Nephron (organoid): ENCODE measurements around the gene DRG2.

Source experiments
- H3K27ac Mint-ChIP-seq, 3 experiments: 2 replicates each; pipeline ENCODE4 v1.8.0; 2020; ENCODE audit warnings: mixed read lengths in 3 of 3, mild to moderate bottlenecking in 2 of 3, moderate library complexity in 1 of 3
- H3K27me3 Mint-ChIP-seq: 2 replicates; pipeline ENCODE4 v1.8.0; 2021; ENCODE audit warnings: low read depth, mild to moderate bottlenecking, moderate library complexity, mixed read lengths
- H3K36me3 Mint-ChIP-seq: 2 replicates; pipeline ENCODE4 v1.8.0; 2020; ENCODE audit warnings: low read depth, mixed read lengths
- H3K4me1 Mint-ChIP-seq: 2 replicates; pipeline ENCODE4 v1.8.0; 2020; ENCODE audit warnings: mixed read lengths
- H3K4me3 Mint-ChIP-seq, 3 experiments: 2 replicates each; pipeline ENCODE4 v1.8.0; 2020; ENCODE audit warnings: mild to moderate bottlenecking in 3 of 3, mixed read lengths in 3 of 3, moderate library complexity in 2 of 3
- H3K9me3 Mint-ChIP-seq: 2 replicates; pipeline ENCODE4 v1.8.0; 2020; ENCODE audit warnings: mixed read lengths
- TF ChIP-seq, protein P1 (sequence below), 3 experiments: fragments of 200-600 bp; sonication (generic); IDR thresholded peaks; one replicate each; pipeline ENCODE4 v1.5.0; 2021; ENCODE audit warnings: antibody characterized with exemption in 3 of 3; ENCODE audit not compliant: unreplicated experiment in 3 of 3

Gene DRG2

DNA sequence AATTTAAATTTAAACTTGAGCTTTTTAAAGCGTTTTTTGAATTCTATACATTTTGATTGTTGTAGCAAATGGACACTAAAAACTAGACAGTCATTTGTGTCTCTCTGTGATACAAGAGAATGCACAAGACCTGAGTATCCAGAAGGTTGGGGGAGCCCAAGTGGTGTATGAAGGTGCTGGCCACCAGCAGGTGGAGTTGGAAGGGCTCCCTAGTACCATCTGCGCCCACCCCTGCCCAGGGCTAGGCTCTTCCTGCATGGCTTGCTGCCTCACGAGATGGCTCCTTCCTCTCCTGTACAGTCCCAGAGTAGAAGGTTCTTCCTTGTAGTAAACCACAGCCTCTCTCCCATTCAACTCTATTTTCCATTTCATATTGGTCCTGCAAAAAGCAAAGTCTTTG is 31.5 kb upstream of the DRG2 start:
- Mint-ChIP-seq H3K27me3 (no peaks in the 10 kb centered on the region), H3K9me3 (no peaks in the 10 kb centered on the region), H3K4me3 (no peak overlapping the region), H3K27ac (no peak overlapping the region), H3K4me1 (no peaks in the 10 kb centered on the region), H3K36me3 (peaks cover 59% of the 10 kb centered on the region)
- TF ChIP-seq, protein P1, sequence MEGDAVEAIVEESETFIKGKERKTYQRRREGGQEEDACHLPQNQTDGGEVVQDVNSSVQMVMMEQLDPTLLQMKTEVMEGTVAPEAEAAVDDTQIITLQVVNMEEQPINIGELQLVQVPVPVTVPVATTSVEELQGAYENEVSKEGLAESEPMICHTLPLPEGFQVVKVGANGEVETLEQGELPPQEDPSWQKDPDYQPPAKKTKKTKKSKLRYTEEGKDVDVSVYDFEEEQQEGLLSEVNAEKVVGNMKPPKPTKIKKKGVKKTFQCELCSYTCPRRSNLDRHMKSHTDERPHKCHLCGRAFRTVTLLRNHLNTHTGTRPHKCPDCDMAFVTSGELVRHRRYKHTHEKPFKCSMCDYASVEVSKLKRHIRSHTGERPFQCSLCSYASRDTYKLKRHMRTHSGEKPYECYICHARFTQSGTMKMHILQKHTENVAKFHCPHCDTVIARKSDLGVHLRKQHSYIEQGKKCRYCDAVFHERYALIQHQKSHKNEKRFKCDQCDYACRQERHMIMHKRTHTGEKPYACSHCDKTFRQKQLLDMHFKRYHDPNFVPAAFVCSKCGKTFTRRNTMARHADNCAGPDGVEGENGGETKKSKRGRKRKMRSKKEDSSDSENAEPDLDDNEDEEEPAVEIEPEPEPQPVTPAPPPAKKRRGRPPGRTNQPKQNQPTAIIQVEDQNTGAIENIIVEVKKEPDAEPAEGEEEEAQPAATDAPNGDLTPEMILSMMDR (IDR thresholded peaks at IDR 0.05; ENCODE audit: unreplicated experiment in 3 of 3) = no peak

DNA sequence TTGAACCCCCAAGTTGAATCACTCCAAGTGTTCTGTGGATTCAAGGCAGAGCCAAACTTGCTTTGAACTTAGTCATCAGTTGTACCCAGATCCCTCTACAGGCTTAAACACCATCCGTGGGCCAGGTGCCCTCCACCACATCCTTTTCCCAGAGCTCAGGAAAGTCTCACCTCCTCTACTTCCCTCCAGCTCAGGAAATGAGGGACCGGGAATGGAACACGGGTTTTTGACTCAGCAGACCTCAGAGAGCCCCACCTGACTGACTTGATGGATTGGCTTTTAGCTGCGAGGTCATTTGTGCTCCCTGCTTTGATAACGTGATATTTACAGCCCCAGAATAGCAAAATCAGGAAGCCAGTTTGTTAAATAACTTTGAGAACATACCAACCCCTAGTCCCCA is 28.5 kb upstream of the DRG2 start:
- Mint-ChIP-seq H3K27ac (no peak overlapping the region), H3K36me3 (peaks cover 59% of the 10 kb centered on the region), H3K4me1 (no peaks in the 10 kb centered on the region), H3K4me3 (no peak overlapping the region), H3K9me3 (no peaks in the 10 kb centered on the region), H3K27me3 (no peaks in the 10 kb centered on the region)
- TF ChIP-seq, protein P1 (IDR thresholded peaks at IDR 0.05; ENCODE audit: unreplicated experiment in 3 of 3) = no peak

DNA sequence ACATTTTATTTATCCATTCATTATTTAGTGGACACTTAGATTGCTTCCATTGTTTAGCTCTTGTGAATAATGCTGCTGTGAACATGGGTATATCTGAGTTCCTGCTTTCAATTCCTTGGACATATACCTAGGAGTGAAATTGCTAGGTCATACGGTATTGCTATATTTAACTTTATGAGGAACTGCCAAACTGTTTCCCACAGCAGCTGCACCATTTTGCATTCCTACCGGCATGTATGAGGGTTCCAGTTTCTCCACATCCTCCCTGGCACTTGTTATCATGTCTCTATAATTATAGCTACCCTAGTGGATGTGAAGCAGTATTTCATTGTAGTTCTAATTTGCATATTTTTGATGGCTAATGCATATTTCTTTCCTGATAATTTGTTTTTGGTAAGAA is 23.7 kb upstream of the DRG2 start:
- H3K27ac Mint-ChIP-seq = no peak overlapping the region
- peaks cover 31% of the 10 kb centered on the region for H3K36me3 Mint-ChIP-seq
- TF ChIP-seq, protein P1 (IDR thresholded peaks at IDR 0.05; ENCODE audit: unreplicated experiment in 3 of 3) = no peak
- H3K27me3 Mint-ChIP-seq = peaks cover 3% of the 10 kb centered on the region
- no peaks in the 10 kb centered on the region for H3K9me3 Mint-ChIP-seq
- no peaks in the 10 kb centered on the region for H3K4me1 Mint-ChIP-seq
- no peak overlapping the region for H3K4me3 Mint-ChIP-seq

DNA sequence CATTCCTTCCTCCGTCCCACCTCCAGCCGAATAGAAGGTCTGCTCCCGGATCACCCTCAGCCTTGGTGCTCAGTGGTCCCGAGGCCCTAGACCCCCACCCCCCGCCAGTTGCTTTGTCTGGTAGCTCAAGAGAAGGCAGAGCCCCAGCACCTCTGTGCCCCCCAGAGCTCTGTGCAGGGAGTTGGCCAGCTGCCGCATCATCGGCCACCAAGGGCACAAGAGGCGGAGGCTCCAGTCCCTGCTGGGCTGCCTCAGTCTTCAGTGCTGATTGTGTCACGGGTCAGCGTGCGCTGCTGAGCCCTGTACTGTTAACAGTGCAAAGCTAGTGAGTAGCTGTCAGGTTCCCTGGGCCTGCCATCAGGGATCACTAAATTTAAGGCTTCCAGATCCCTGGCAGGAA is 22.2 kb upstream of the DRG2 start:
- peaks cover 3% of the 10 kb centered on the region for H3K27me3 Mint-ChIP-seq
- TF ChIP-seq, protein P1 (IDR thresholded peaks at IDR 0.05; ENCODE audit: unreplicated experiment in 3 of 3) = no peak
- H3K9me3 Mint-ChIP-seq = no peaks in the 10 kb centered on the region
- H3K4me1 Mint-ChIP-seq = peaks cover under 1% of the 10 kb centered on the region
- H3K4me3 Mint-ChIP-seq = no peak overlapping the region
- no peak overlapping the region for H3K27ac Mint-ChIP-seq
- H3K36me3 Mint-ChIP-seq = peaks cover 25% of the 10 kb centered on the region

DNA sequence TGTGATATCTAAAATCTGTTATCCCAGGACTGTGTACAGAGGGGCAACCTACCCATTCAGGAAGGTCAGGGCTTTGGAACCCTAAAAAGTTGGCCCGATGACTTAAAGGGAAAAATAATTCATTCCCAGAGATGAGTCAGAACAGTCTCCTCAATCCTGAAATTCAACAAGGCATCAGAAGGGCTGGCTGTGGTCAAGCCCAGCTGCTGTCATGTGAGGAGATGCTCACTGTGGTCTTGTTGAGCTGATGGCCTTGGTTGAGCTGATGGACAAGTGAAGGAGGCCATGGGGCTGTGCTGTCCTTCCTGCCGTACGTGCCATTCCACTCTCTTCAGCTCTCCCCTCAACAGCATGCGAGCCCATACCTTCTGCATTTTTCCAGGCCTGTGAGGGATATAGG is 20.9 kb upstream of the DRG2 start:
- TF ChIP-seq, protein P1 (IDR thresholded peaks at IDR 0.05; ENCODE audit: unreplicated experiment in 3 of 3) = no peak
- Mint-ChIP-seq H3K36me3 (peaks cover 22% of the 10 kb centered on the region), H3K27ac (no peak overlapping the region), H3K9me3 (no peaks in the 10 kb centered on the region), H3K27me3 (peaks cover 3% of the 10 kb centered on the region), H3K4me3 (no peak overlapping the region), H3K4me1 (peaks cover 13% of the 10 kb centered on the region)

DNA sequence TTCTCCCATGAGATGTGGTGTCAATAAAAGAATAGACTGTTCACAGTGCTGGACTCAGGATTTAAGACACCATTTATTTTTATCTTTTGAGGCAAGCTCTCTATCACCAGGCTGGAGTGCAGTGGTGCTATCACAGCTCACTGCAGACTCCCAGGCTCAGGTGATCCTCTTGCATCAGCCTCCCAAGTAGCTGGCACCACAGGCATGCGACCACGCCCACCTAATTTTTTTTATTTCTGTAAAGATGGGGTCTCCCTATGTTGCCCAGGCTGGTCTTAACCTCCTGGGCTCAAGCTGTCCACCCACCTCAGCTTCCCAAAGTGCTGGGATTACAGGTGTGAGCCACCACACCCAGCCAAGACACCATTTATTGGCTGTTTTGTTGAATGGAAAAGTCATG is 18.6 kb upstream of the DRG2 start:
- TF ChIP-seq, protein P1 (IDR thresholded peaks at IDR 0.05; ENCODE audit: unreplicated experiment in 3 of 3) = no peak
- Mint-ChIP-seq H3K27me3 (peaks cover 3% of the 10 kb centered on the region), H3K4me1 (peaks cover 14% of the 10 kb centered on the region), H3K36me3 (peaks cover 14% of the 10 kb centered on the region), H3K9me3 (no peaks in the 10 kb centered on the region), H3K27ac (no peak overlapping the region), H3K4me3 (no peak overlapping the region)
